HG03469 (cell line): ENCODE data around the gene MRGPRX2.

Source experiments
- ATAC-seq: cut with Tn5 transposase; IDR thresholded peaks from one replicate; pipeline ENCODE4 v1.9.1; 2021; ENCODE audit warnings: mild to moderate bottlenecking, moderate library complexity, moderate number of reproducible peaks; ENCODE audit not compliant: unreplicated experiment

Gene MRGPRX2

GRCh38 chr11:19012636-19013035 is 47.9 kb downstream of the MRGPRX2 start:
- ATAC-seq: no peak
